Naive thymus-derived CD4-positive, alpha-beta T cell (primary cell): ENCODE results near the gene C5orf63. TPM values are rescaled to one million over a fixed set of nuclear protein-coding genes. Genes with fewer than 3 reads are reported as not detected.
"Not testable (repeated sequence)": the region's sequence is repeated elsewhere in the genome, so short reads cannot be mapped to it uniquely, and the experiment has no call there.

ENCODE experiments used
- ATAC-seq: fragments of 150-1000 bp; cut with Tn5 transposase; 2 replicates; pipeline ENCODE4 v1.10.0; 2021; ENCODE audit warnings: mild to moderate bottlenecking, moderate library complexity
- CTCF ChIA-PET: fragments of 350-600 bp; sonication (Branson Sonifier 250); formaldehyde crosslinking; loops from one replicate; lab custom pipeline; 2021; ENCODE audit warnings: antibody characterized with exemption; lab: Charles Lee
- POLR2A ChIA-PET: fragments of 350-600 bp; sonication (Branson Sonifier 250); formaldehyde crosslinking; loops from one replicate; lab custom pipeline; 2021; ENCODE audit warnings: antibody characterized with exemption, inconsistent platforms; lab: Charles Lee
- DNase-seq, 9 donors: peaks; one replicate each; pipeline versions ENCODE4 v3.0.0 to v3.0.0-alpha.2; 2020 to 2022; ENCODE audit warnings: mixed read lengths in 1 of 9
- H3K27ac ChIP-seq: one replicate; pipeline ENCODE4 v1.7.0; 2013; ENCODE audit warnings: mild to moderate bottlenecking, low read depth, low read length, moderate library complexity
- H3K27me3 ChIP-seq, 2 donors: one replicate each; pipeline ENCODE4 v1.7.0; 2013; ENCODE audit warnings: low read length in 2 of 2, mild to moderate bottlenecking in 2 of 2, moderate library complexity in 2 of 2; ENCODE audit not compliant: control insufficient read depth in 2 of 2, insufficient read depth in 2 of 2
- H3K36me3 ChIP-seq, 3 experiments: 1 replicate in 2 of 3; 2 replicates in 1 of 3; pipeline ENCODE4 v1.7.0; 2013; ENCODE audit warnings: low read length in 3 of 3, mild to moderate bottlenecking in 3 of 3, moderate library complexity in 1 of 3; ENCODE audit not compliant: insufficient read depth in 3 of 3, control insufficient read depth in 2 of 3
- H3K4me1 ChIP-seq, 2 donors: one replicate each; pipeline ENCODE4 v1.7.0; 2013; ENCODE audit warnings: low read length in 2 of 2, mild to moderate bottlenecking in 2 of 2, moderate library complexity in 1 of 2; ENCODE audit not compliant: control insufficient read depth in 2 of 2, insufficient read depth in 2 of 2
- H3K4me3 ChIP-seq: 2 replicates; pipeline ENCODE4 v1.7.0; 2013; ENCODE audit warnings: mild to moderate bottlenecking, low read length
- H3K9me3 ChIP-seq, 3 experiments: 1 replicate in 2 of 3; 2 replicates in 1 of 3; pipeline ENCODE4 v1.7.0; 2013; ENCODE audit warnings: low read length in 3 of 3; ENCODE audit not compliant: control insufficient read depth in 2 of 3
- H3K27ac Mint-ChIP-seq, 9 donors: one replicate each; pipeline ENCODE4 v1.8.0; 2020 to 2022; ENCODE audit warnings: mixed read lengths in 9 of 9, mild to moderate bottlenecking in 8 of 9, moderate library complexity in 5 of 9, inconsistent platforms in 2 of 9
- H3K27me3 Mint-ChIP-seq, 5 donors: one replicate each; pipeline ENCODE4 v1.8.0; 2021 to 2022; ENCODE audit warnings: mixed read lengths in 5 of 5, mild to moderate bottlenecking in 1 of 5
- H3K36me3 Mint-ChIP-seq, 5 donors: one replicate each; pipeline ENCODE4 v1.8.0; 2020 to 2022; ENCODE audit warnings: mixed read lengths in 5 of 5, mild to moderate bottlenecking in 3 of 5, inconsistent platforms in 1 of 5
- H3K4me1 Mint-ChIP-seq, 7 donors: one replicate each; pipeline ENCODE4 v1.8.0; 2020 to 2022; ENCODE audit warnings: mixed read lengths in 7 of 7, mild to moderate bottlenecking in 3 of 7, inconsistent platforms in 1 of 7
- H3K4me3 Mint-ChIP-seq, 10 donors: one replicate each; pipeline ENCODE4 v1.8.0; 2020 to 2022; ENCODE audit warnings: mild to moderate bottlenecking in 10 of 10, mixed read lengths in 10 of 10, moderate library complexity in 6 of 10, inconsistent platforms in 2 of 10
- H3K9me3 Mint-ChIP-seq, 11 donors: one replicate each; pipeline ENCODE4 v1.8.0; 2020 to 2022; ENCODE audit warnings: mixed read lengths in 11 of 11, mild to moderate bottlenecking in 4 of 11, inconsistent platforms in 1 of 11, moderate library complexity in 1 of 11
- intact Hi-C, 2 donors: fragments of 100-400 bp; cut with micrococcal nuclease; formaldehyde crosslinking; loops; one replicate each; pipeline ENCODE4 v1.15.1; 2023
- polyA plus RNA-seq, 2 donors: library from polyadenylated mRNA; unstranded; fragments of 300-500 nt; fragmentation: Illumina TruSeq; gene quantifications; one replicate each; pipeline ENCODE4 v1.2.3, GENCODE V29; 2021
- total RNA-seq, 6 experiments: library from RNA in 5 of 6; stranded (reverse) in 5 of 6; gene quantifications; 1 replicate in 5 of 6; 2 replicates in 1 of 6; pipeline ENCODE4 v1.2.3 and lab custom pipeline; 2021 to 2026

C5orf63 gene
- total and polyA plus RNA-seq, 7 experiments from 2014 or later: 4.3 to 20.7 (median 11.7) TPM

DNA sequence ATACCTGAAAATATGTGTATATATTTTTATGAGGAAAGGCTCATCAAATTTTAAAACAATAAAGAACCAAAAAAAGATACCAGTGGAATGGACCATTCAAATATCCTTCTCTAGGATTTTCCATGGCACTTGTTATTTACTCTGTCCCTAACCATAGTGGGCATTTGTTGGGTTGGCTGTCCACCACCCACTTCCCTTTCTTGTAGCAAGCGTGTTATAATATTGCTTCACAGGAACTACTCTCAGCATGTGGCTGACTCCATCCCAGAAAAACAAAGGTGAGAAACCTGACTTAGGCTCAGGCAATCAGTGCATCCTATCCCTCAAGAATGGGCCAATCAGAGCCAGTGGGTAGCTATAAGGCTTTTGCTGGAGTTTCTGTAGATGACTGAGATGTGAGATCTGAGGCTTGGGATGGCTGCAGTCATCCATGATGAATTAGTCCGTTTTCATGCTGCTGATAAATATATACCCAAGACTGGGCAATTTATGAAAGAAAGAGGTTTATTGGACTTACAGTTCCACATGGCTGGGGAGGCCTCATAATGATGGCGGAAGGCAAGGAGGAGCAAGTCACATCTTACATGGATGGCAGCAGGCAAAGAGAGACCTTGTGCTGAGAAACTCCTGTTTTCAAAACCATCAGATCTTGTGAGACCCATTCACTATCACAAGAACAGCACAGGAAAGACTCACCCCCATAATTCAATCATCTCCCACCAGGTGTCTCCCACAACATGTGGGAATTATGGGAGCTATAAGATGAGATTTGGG, 17.2 kb downstream of the C5orf63 start:
- POLR2A ChIA-PET: interaction anchor here (0.5 kb wide), 1 partner anchor 239 kb away, joined by 3 read pairs; no protein-coding TSS in a partner anchor
- H3K27me3 ChIP-seq: no peaks in the 10 kb centered on the region
- peaks cover 0 to 15% (median 0%) of the 10 kb centered on the region in 3 experiments for H3K36me3 ChIP-seq
- Mint-ChIP-seq H3K9me3 (peaks cover 0 to 6% (median 0%) of the 10 kb centered on the region in 11 donors), H3K27me3 (no peaks in the 10 kb centered on the region), H3K27ac (no peak overlapping the region), H3K36me3 (peaks cover 14 to 76% (median 48%) of the 10 kb centered on the region in 5 donors), H3K4me3 (no peak overlapping the region), H3K4me1 (peaks cover 0 to 12% (median 6%) of the 10 kb centered on the region in 7 donors)
- CTCF ChIA-PET: no interaction called here
- H3K9me3 ChIP-seq: no peaks in the 10 kb centered on the region
- H3K4me3 ChIP-seq: no peak overlapping the region
- intact Hi-C loops: no loop called here
- ATAC-seq: no peak
- H3K4me1 ChIP-seq: no peaks in the 10 kb centered on the region
- no peak overlapping the region for H3K27ac ChIP-seq
- no peak for DNase-seq

DNA sequence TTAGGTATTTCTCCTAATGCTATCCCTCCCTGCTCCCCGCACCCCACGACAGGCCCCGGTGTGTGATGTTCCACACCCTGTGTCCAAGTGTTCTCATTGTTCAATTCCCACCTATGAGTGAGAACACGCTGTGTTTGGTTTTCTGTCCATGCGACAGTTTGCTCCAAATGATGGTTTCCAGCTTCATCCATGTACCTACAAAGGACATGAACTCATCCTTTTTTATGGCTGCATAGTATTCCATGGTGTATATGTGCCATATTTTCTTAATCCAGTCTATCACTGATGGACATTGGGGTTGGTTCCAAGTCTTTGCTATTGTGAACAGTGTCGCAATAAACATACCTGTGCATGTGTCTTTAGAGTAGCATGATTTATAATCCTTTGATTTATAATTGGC, 19.8 kb downstream of the C5orf63 start:
- H3K27me3 Mint-ChIP-seq, H3K9me3 ChIP-seq, H3K4me3 Mint-ChIP-seq, H3K4me3 ChIP-seq, POLR2A ChIA-PET, H3K4me1 ChIP-seq, H3K27me3 ChIP-seq, H3K4me1 Mint-ChIP-seq, H3K27ac Mint-ChIP-seq, CTCF ChIA-PET, DNase-seq, ATAC-seq, intact Hi-C loops, H3K27ac ChIP-seq, H3K9me3 Mint-ChIP-seq: not testable (repeated sequence)
- H3K36me3 ChIP-seq: peaks cover 0 to 12% (median 0%) of the 10 kb centered on the region in 3 experiments
- H3K36me3 Mint-ChIP-seq: peaks cover 11 to 66% (median 36%) of the 10 kb centered on the region in 5 donors

DNA sequence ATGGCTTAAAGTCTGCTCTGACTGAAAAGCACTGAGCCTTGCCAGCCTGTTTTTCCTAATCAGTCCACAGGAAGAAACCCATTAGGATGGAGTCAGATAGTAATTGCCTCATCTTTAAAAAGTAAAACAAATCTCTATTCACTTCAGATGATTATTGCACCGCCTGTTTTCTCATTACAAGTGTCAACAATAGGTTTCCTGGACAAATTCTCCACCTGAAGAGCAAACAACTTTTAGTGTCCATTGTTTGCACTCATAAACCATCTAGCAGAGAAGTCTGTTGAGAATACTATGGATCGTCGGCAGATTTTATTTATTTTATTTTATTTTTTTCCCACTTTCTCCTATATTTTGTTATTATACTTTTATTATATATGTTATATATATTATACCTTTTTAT, 20.3 kb downstream of the C5orf63 start:
- Mint-ChIP-seq H3K9me3 (peaks cover 0 to 6% (median 0%) of the 10 kb centered on the region in 11 donors), H3K36me3 (peaks cover 10 to 67% (median 31%) of the 10 kb centered on the region in 5 donors), H3K27ac (no peak overlapping the region), H3K27me3 (no peaks in the 10 kb centered on the region), H3K4me3 (no peak overlapping the region), H3K4me1 (no peaks in the 10 kb centered on the region)
- intact Hi-C loops: no loop called here
- no peak for DNase-seq
- ATAC-seq: no peak
- no peaks in the 10 kb centered on the region for H3K9me3 ChIP-seq
- ChIA-PET POLR2A (no interaction called here), CTCF (no interaction called here)
- no peaks in the 10 kb centered on the region for H3K4me1 ChIP-seq
- H3K36me3 ChIP-seq: peaks cover 0 to 12% (median 0%) of the 10 kb centered on the region in 3 experiments
- no peak overlapping the region for H3K27ac ChIP-seq
- no peak overlapping the region for H3K4me3 ChIP-seq
- H3K27me3 ChIP-seq: no peaks in the 10 kb centered on the region

DNA sequence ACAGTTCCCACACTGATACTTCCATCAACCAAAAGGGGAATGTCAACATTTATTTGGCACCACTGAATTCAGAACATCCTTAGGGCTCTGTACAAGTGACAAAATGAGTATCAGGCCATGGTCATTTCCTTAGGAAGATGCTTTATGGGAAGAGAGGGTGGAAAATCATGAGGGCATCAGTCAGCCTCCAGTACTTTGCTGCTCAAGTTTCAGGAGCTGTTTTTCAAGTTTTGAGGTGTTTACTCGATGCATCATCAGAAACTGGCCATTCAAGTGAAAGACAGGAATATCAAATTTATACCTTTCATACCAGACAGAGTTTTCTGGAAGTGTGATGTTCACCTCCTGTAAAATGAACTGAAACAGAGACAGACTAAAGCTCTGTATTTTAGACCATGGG, 21.7 kb downstream of the C5orf63 start:
- Mint-ChIP-seq H3K36me3 (peaks cover 10 to 57% (median 25%) of the 10 kb centered on the region in 5 donors), H3K4me3 (no peak overlapping the region), H3K4me1 (no peaks in the 10 kb centered on the region), H3K27me3 (no peaks in the 10 kb centered on the region), H3K27ac (no peak overlapping the region), H3K9me3 (peaks cover 0 to 6% (median 0%) of the 10 kb centered on the region in 11 donors)
- ChIA-PET POLR2A (no interaction called here), CTCF (no interaction called here)
- peaks cover 0 to 12% (median 0%) of the 10 kb centered on the region in 3 experiments for H3K36me3 ChIP-seq
- no peak for ATAC-seq
- no peaks in the 10 kb centered on the region for H3K27me3 ChIP-seq
- H3K4me3 ChIP-seq: no peak overlapping the region
- H3K4me1 ChIP-seq: no peaks in the 10 kb centered on the region
- H3K27ac ChIP-seq: no peak overlapping the region
- intact Hi-C loops: no loop called here
- no peaks in the 10 kb centered on the region for H3K9me3 ChIP-seq
- no peak for DNase-seq

DNA sequence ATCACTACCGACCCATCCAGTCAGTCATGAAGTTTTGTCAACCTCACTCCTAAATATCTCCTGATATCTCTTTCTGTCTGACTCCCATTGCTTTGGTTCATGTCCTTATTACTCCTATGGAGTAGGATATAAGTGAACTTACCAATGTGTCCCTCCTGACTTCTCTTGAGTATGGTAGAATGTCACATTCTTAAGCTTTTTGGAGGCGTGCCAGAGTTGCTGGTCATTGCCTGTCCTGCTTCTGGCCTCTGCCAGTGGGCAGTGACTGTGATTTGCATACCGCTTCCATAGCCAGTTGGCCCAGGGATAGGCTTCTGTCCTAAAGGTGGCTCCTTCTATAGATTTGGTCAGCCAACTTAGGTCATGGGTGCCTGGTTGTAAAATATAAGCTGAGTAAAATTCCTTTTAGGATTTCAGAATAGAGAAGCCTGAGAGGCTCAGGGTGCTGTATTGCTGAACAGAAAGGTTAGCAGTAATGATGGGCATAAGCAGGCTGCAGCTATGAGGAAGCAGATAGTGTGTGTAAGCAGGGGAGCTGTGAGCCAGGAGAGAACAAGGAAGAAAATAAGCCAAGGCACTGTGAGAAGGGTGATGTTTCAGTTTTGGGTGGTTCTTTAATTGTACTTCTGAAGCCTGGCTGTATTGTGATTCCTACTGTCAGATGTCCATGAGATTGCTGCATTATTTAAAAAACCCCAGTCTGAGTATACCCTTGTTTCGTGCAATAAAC, 26.8 kb downstream of the C5orf63 start:
- POLR2A ChIA-PET: no interaction called here
- no peak for DNase-seq
- Histone ChIP-seq H3K27ac (no peak overlapping the region), H3K4me3 (no peak overlapping the region), H3K4me1 (no peaks in the 10 kb centered on the region), H3K27me3 (no peaks in the 10 kb centered on the region), H3K9me3 (no peaks in the 10 kb centered on the region), H3K36me3 (peaks cover 0 to 5% (median 0%) of the 10 kb centered on the region in 3 experiments)
- H3K4me1 Mint-ChIP-seq: no peaks in the 10 kb centered on the region
- CTCF ChIA-PET: interaction anchor here (0.8 to 1.1 kb wide), 2 partner anchors 209 to 211 kb away, joined by 3 read pairs; no protein-coding TSS in a partner anchor
- no peak for ATAC-seq
- H3K27me3 Mint-ChIP-seq: no peaks in the 10 kb centered on the region
- H3K9me3 Mint-ChIP-seq: no peaks in the 10 kb centered on the region
- intact Hi-C loops: no loop called here
- no peak overlapping the region for H3K4me3 Mint-ChIP-seq
- no peak overlapping the region for H3K27ac Mint-ChIP-seq
- H3K36me3 Mint-ChIP-seq: peaks cover 0 to 15% (median 0%) of the 10 kb centered on the region in 5 donors

DNA sequence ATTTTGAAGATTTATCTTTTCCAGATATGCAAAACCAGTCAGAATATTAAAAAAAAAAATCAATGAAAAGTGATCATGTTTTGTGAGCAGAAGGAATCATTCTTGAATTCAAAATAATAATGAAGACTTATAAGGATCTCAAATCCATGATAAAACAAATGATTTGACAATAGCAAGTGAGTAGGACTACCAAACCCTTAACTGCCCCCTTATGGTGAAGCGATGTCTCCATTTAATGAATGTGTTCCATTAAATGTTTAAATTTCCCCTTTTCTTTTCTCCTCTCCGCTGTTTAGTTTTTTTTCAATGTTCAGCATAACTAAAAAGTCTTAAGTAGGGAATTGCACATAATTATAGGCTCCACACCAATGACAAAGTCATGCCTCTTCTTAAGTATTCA, 30.7 kb downstream of the C5orf63 start:
- Mint-ChIP-seq H3K9me3 (no peaks in the 10 kb centered on the region), H3K4me1 (peaks cover 0 to 1% (median 0%) of the 10 kb centered on the region in 7 donors), H3K36me3 (no peaks in the 10 kb centered on the region), H3K27me3 (no peaks in the 10 kb centered on the region), H3K4me3 (no peak overlapping the region), H3K27ac (peak overlapping the region in 1 of 9 donors; percentile 54)
- Histone ChIP-seq H3K4me1 (no peaks in the 10 kb centered on the region), H3K4me3 (no peak overlapping the region), H3K9me3 (no peaks in the 10 kb centered on the region), H3K27ac (no peak overlapping the region), H3K27me3 (no peaks in the 10 kb centered on the region), H3K36me3 (peaks cover 0 to 5% (median 0%) of the 10 kb centered on the region in 3 experiments)
- ATAC-seq (no peak), DNase-seq (peak in 1 of 9 donors; percentile 13)
- CTCF ChIA-PET: no interaction called here
- intact Hi-C loops: loop anchor here in 1 of 2 donors (1.0 kb wide), 2 partner anchors 204 to 366 kb away; no protein-coding TSS in a partner anchor
- POLR2A ChIA-PET: no interaction called here
